Fibroblast of villous mesenchyme (primary cell): ENCODE results near the gene BCL2. TPM values are rescaled to one million over a fixed set of nuclear protein-coding genes. Genes with fewer than 3 reads are reported as not detected.

Source experiments
- DNase-seq: peaks from one replicate; pipeline ENCODE4 v3.0.0-alpha.2; 2010; ENCODE audit warnings: low read depth
- H3K4me3 ChIP-seq: 2 replicates; pipeline ENCODE4 v1.5.1; 2011; ENCODE audit warnings: low read depth, mild to moderate bottlenecking, low read length
- total RNA-seq: library from RNA; depleted of rRNA; stranded (reverse); fragments of >200 nt; gene quantifications from 2 replicates; pipeline ENCODE4 v1.2.3, GENCODE V29; 2012
- TF ChIP-seq, protein P1 (sequence below): IDR thresholded peaks from 2 replicates; pipeline ENCODE4 v1.5.1; 2012; ENCODE audit warnings: low read depth, mild to moderate bottlenecking, low read length; ENCODE audit not compliant: insufficient read depth

Gene BCL2
- total RNA-seq, 1 donor, result 0.86 TPM

DNA sequence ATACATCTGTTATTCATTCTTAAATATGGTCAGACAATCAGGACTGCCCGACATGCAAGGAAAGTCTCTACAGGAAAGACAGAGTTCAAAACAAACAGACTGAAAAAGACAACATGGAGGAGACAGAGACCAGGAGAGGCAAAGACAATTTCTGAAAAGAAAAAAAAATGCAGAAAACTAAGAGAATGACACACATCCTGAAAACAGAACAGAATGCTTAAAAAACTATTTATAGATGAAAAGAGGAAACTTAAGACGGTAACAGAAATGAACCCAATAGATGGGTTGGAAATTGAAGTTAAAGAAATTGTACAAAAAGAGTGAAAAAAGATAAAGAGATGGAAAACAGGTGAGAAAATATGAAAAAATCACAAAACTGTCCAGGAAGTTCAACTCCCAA is 95.7 kb downstream of the BCL2 start:
- TF ChIP-seq, protein P1, sequence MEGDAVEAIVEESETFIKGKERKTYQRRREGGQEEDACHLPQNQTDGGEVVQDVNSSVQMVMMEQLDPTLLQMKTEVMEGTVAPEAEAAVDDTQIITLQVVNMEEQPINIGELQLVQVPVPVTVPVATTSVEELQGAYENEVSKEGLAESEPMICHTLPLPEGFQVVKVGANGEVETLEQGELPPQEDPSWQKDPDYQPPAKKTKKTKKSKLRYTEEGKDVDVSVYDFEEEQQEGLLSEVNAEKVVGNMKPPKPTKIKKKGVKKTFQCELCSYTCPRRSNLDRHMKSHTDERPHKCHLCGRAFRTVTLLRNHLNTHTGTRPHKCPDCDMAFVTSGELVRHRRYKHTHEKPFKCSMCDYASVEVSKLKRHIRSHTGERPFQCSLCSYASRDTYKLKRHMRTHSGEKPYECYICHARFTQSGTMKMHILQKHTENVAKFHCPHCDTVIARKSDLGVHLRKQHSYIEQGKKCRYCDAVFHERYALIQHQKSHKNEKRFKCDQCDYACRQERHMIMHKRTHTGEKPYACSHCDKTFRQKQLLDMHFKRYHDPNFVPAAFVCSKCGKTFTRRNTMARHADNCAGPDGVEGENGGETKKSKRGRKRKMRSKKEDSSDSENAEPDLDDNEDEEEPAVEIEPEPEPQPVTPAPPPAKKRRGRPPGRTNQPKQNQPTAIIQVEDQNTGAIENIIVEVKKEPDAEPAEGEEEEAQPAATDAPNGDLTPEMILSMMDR, result no peak
- no peak for DNase-seq
- H3K4me3 ChIP-seq, result no peak overlapping the region

GRCh38 chr18:63220903-63221302 is 98.7 kb downstream of the BCL2 start:
- H3K4me3 ChIP-seq, result no peak overlapping the region
- TF ChIP-seq, protein P1, result no peak
- DNase-seq, result no peak

DNA sequence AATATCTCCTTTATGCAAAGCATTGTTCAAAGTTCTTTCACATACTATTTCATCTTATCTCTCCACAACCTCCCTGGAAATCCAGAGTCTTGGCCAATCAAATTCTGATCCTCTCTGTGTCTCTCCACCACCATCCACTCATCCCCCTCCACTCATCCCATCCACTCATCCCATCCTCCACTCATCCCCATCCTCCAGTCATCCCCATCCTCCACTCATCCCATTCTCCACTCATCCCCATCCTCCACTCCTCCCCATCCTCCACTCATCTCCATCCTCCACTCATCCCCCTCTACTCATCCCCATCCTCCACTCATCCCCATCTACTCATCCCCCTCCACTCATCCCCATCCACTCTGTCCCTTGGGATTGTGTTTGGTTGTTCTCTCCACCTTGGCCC is 101.1 kb downstream of the BCL2 start:
- no peak for DNase-seq
- TF ChIP-seq, protein P1, result no peak
- no peak overlapping the region for H3K4me3 ChIP-seq

GRCh38 chr18:63216516-63217311 is 102.9 kb downstream of the BCL2 start:
- TF ChIP-seq, protein P1, result no peak
- DNase-seq, result peak; percentile 34
- H3K4me3 ChIP-seq, result no peak overlapping the region

DNA sequence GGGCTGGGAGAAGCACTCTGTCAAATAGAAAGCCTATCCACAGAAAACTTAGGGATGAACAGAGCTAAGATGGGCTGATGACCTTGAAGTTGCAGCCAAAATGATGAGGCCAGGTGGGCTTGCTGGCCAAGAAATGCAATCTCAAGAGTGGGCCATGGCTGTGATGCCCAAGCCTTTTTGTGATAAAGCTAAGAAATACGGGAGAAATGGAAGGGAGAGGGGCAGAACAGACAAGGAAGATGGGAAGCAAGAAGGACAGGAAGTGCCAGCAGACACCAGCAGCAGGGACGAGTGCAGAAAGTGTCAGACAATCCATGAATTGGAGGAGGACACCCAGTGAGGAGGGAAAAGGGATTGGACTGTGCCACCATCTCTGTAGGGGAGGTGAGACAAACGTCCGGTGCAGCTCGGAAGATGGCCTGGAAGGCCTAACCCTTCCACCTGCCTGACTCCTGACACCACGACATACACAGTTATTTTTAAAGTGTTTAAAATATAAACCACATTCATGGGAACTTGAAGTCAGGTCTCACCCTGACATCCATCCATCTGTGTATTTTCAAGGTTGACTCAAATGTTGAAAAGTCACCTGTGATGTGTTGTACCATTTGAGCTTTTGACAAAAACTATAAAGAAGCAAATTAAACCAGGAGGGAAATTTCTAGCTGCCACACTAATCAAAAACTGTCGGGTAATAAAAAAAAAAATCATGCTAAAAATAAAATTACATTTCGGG is 105.5 kb downstream of the BCL2 start:
- DNase-seq, result no peak
- no peak overlapping the region for H3K4me3 ChIP-seq
- TF ChIP-seq, protein P1, result no peak

DNA sequence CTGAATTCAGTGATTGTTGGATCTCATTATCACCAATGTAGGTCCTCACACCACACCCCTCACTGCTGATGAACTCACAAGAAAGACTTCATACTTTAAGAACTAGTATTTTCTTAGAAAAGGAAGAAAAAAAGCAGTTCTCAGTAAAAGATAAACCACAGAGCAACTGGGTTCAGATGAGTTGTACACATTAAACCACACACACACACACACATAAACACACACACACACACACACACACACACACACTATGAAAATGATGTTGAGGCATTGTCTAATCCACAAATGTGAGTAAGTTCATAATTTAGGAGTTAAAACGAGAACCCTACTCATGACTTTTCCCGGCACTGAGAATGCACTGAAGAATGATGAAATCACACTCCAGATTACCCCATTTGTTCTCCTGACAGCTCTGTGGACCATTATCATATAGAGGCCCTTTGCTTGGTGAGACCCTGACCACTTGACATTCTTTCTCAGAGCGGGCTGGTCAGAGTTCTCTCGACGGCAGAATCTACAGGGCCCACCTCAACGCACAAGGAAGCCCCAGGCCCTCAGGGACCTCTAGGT is 106.2 kb downstream of the BCL2 start:
- DNase-seq, result peak; percentile 7
- H3K4me3 ChIP-seq, result no peak overlapping the region

More for the DNA sequence above, 106.2 kb downstream of the BCL2 start:
- TF ChIP-seq, protein P1, result no peak
